ENCODE results near the gene PHYHD1. TPM values are rescaled to one million over a fixed set of nuclear protein-coding genes. Genes with fewer than 3 reads are reported as not detected.

Gene PHYHD1
- 10 to 100 TPM; 24.3 to 67.0 (median 44.8) TPM for total RNA-seq

- peak within 1 kb of the TSS; percentile 94 to 96 for H3K27ac ChIP-seq
- DNase-seq (ENCODE audit: low spot score in 2 of 2) = peak in 1 of 2 donors; percentile 40
These were observed at the start of gene PHYHD1 for GRCh38 chr9:128920381-128921058. TSS of gene PHYHD1 (plus strand) at chr9:128920982. CDS start at chr9:128922324, 1,342 bp downstream.

GRCh38 chr9:128877852-128878251, 42.9 kb upstream of the PHYHD1 start:
- DNase-seq (ENCODE audit: low spot score in 2 of 2) = no peak
- H3K4me1 ChIP-seq = peaks cover 0 to 7% of the 10 kb centered on the region in 2 donors
- peak overlapping the region; percentile 21 to 62 for H3K27ac ChIP-seq
- H3K4me3 ChIP-seq = no peak overlapping the region
- no peaks in the 10 kb centered on the region for H3K27me3 ChIP-seq
- no peaks in the 10 kb centered on the region for H3K36me3 ChIP-seq
- intact Hi-C loops (cut with DNase I; ENCODE audit: low total_unique reads) = no loop called here
- no peaks in the 10 kb centered on the region for H3K9me3 ChIP-seq
- TF ChIP-seq CTCF (IDR thresholded peaks at IDR 0.05) (no peak), POLR2A (IDR thresholded peaks at IDR 0.05) (no peak), POLR2AphosphoS5 (IDR thresholded peaks at IDR 0.05) (no peak)

More at GRCh38 chr9:128920381-128921058, at the start of gene PHYHD1:
- H3K27me3 ChIP-seq = no peaks in the 10 kb centered on the region
- H3K4me1 ChIP-seq = peaks cover 13 to 16% of the 10 kb centered on the region in 2 donors
- no peaks in the 10 kb centered on the region for H3K9me3 ChIP-seq
- H3K36me3 ChIP-seq = no peaks in the 10 kb centered on the region
- TF ChIP-seq POLR2AphosphoS5 (IDR thresholded peaks at IDR 0.05) (peak in 2 of 3 donors; percentile 11 to 58), CTCF (IDR thresholded peaks at IDR 0.05) (no peak)
- intact Hi-C loops (cut with DNase I; ENCODE audit: low total_unique reads) = no loop called here
- peak within 1 kb of the TSS; percentile 56 to 83 (median 67) for H3K4me3 ChIP-seq

- intact Hi-C loops (cut with DNase I; ENCODE audit: low total_unique reads) = no loop called here
- DNase-seq (ENCODE audit: low spot score in 2 of 2) = peak; percentile 98
- peaks cover 0 to 22% of the 10 kb centered on the region in 2 donors for H3K4me1 ChIP-seq
- no peaks in the 10 kb centered on the region for H3K36me3 ChIP-seq
- H3K9me3 ChIP-seq = no peaks in the 10 kb centered on the region
- H3K27ac ChIP-seq = peak within 1 kb of the TSS; percentile 98 to 99
- TF ChIP-seq CTCF (IDR thresholded peaks at IDR 0.05) = no peak
- peak; percentile 44 to 79 (median 75) for TF ChIP-seq POLR2AphosphoS5 (IDR thresholded peaks at IDR 0.05)
- H3K27me3 ChIP-seq = no peaks in the 10 kb centered on the region
- peak within 1 kb of the TSS; percentile 93 to 99 (median 99) for H3K4me3 ChIP-seq
These were observed 38.7 kb upstream of the PHYHD1 start, which contains the start of the genes KYAT1 and LRRC8A for GRCh38 chr9:128881884-128882676. TSS of gene KYAT1 (minus strand) at chr9:128881950. CDS start at chr9:128845405, 36,545 bp downstream. TSS of gene LRRC8A (plus strand) at chr9:128882133. CDS start at chr9:128907165, 25,032 bp downstream.

GRCh38 chr9:128882677-128883603, 37.8 kb upstream of the PHYHD1 start:
- Histone ChIP-seq H3K36me3 (no peaks in the 10 kb centered on the region), H3K4me1 (peaks cover 0 to 30% of the 10 kb centered on the region in 2 donors), H3K27ac (peak overlapping the region; percentile 98 to 99), H3K4me3 (peak overlapping the region; percentile 93 to 99 (median 99)), H3K9me3 (no peaks in the 10 kb centered on the region), H3K27me3 (no peaks in the 10 kb centered on the region)
- no peak for DNase-seq (ENCODE audit: low spot score in 2 of 2)
- TF ChIP-seq CTCF (IDR thresholded peaks at IDR 0.05) = no peak
- no peak for TF ChIP-seq POLR2AphosphoS5 (IDR thresholded peaks at IDR 0.05)
- TF ChIP-seq POLR2A (IDR thresholded peaks at IDR 0.05) = no peak
- intact Hi-C loops (cut with DNase I; ENCODE audit: low total_unique reads) = no loop called here
